NT2/D1 (cell line): ENCODE results near the gene INPP1.
"Not testable (repeated sequence)": the region's sequence is repeated elsewhere in the genome, so short reads cannot be mapped to it uniquely, and the experiment has no call there.

Experiments
- DNase-seq: peaks from one replicate; pipeline ENCODE4 v3.0.0-alpha.2; 2011; ENCODE audit warnings: low read depth, low spot score
- H3K27me3 ChIP-seq: 2 replicates; pipeline ENCODE4 v1.6.0; 2011; ENCODE audit warnings: mild to moderate bottlenecking; ENCODE audit not compliant: insufficient read length, insufficient read depth
- H3K36me3 ChIP-seq: 2 replicates; pipeline ENCODE4 v1.6.1; 2011; ENCODE audit warnings: mild to moderate bottlenecking, low read length, mixed read lengths; ENCODE audit not compliant: insufficient read depth, insufficient read length
- H3K4me1 ChIP-seq: 2 replicates; pipeline ENCODE4 v1.5.1; 2011; ENCODE audit not compliant: insufficient read depth, insufficient read length
- H3K4me3 ChIP-seq: 2 replicates; pipeline ENCODE4 v1.5.1; 2011; ENCODE audit warnings: low read depth; ENCODE audit not compliant: insufficient read length
- H3K9ac ChIP-seq: 2 replicates; pipeline ENCODE4 v1.6.0; 2011; ENCODE audit warnings: low read depth; ENCODE audit not compliant: insufficient read length
- H3K9me3 ChIP-seq: 2 replicates; pipeline ENCODE4 v1.5.1; 2011; ENCODE audit warnings: mild to moderate bottlenecking, low read length; ENCODE audit not compliant: insufficient read depth
- SUZ12 ChIP-seq: IDR thresholded peaks from 2 replicates; pipeline ENCODE4 v1.6.1; 2011; ENCODE audit not compliant: insufficient read length, insufficient read depth; ENCODE audit errors: extremely low read depth
- YY1 ChIP-seq: IDR thresholded peaks from 2 replicates; pipeline ENCODE4 v1.6.1; 2011; ENCODE audit not compliant: insufficient read length, insufficient read depth
- ZNF274 ChIP-seq: IDR thresholded peaks from 2 replicates; pipeline ENCODE4 v1.6.1; 2011; ENCODE audit warnings: mild to moderate bottlenecking, low read depth, low read length

The INPP1 gene

DNA sequence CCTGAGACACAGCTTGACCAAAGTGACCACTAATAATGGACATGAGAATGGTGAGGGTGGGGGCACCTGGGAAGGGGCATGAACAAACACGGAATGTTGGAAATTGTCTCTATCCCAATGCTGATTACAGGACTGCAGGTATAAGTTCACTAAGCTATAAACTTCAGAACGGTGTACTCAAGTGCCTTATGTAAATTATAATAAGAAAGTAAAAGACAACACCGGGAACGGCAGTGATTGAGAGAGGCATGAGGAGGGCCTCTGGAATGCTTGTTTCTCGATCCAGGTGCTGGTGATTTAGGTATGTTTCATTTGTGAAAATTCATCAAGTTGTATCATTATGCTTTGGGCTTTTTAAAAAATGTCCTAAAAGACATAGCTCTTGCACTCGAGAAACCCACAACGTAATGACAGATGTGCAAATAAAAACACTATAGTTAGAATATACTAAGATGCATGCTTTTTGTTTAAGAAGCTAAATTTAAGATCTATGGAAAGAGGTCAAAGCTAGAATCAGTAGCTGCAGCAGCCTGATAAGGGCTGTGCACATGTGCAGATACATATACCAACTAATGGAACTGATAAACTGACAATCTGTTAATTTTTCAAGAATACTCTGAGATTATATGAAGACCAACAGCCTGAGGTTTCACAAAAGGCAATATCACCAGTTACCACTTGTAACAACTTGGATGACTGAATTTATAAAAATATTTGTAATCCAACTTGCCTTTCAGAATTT is 31.3 kb upstream of the INPP1 start:
- H3K9me3 ChIP-seq = no peaks in the 10 kb centered on the region
- H3K4me3 ChIP-seq = no peak overlapping the region
- H3K27me3 ChIP-seq = no peaks in the 10 kb centered on the region
- DNase-seq = no peak
- no peak overlapping the region for H3K9ac ChIP-seq
- H3K4me1 ChIP-seq = no peaks in the 10 kb centered on the region
- TF ChIP-seq YY1 (no peak), SUZ12 (no peak), ZNF274 (no peak)
- H3K36me3 ChIP-seq = peaks cover 21% of the 10 kb centered on the region

DNA sequence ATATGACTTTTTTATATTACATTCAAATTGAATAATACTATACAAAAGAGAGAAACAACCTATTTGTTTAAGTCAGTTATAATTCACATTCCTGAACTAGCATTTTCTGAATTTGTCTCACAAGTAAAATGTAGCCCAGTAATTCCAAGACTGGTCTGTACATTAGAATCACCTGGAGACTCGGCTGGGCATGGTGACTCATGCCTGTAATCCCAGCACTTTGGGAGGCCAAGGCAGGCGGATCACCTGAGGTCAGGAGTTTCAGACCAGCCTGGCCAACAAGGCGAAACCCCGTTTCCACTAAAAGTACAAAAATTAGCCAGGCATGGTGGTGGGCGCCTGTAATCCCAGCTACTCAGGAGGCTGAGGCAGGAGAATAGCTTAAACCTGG is 30.8 kb upstream of the INPP1 start:
- not testable (repeated sequence) for H3K4me3 ChIP-seq, H3K9me3 ChIP-seq, H3K27me3 ChIP-seq, H3K9ac ChIP-seq, H3K4me1 ChIP-seq, DNase-seq
- peaks cover 21% of the 10 kb centered on the region for H3K36me3 ChIP-seq

- Histone ChIP-seq H3K27me3 (no peaks in the 10 kb centered on the region), H3K4me1 (no peaks in the 10 kb centered on the region), H3K9me3 (no peaks in the 10 kb centered on the region), H3K36me3 (peaks cover 11% of the 10 kb centered on the region), H3K4me3 (no peak overlapping the region), H3K9ac (no peak overlapping the region)
- no peak for TF ChIP-seq SUZ12
- TF ChIP-seq YY1 = no peak
- no peak for TF ChIP-seq ZNF274
- DNase-seq = no peak
Observed at GRCh38 chr2:190313880-190314279, 29.5 kb upstream of the INPP1 start.

GRCh38 chr2:190315273-190315672 is 28.1 kb upstream of the INPP1 start:
- Histone ChIP-seq H3K4me3 (no peak overlapping the region), H3K36me3 (peaks cover 3% of the 10 kb centered on the region), H3K27me3 (no peaks in the 10 kb centered on the region), H3K4me1 (no peaks in the 10 kb centered on the region), H3K9me3 (no peaks in the 10 kb centered on the region), H3K9ac (no peak overlapping the region)
- no peak for DNase-seq
- no peak for TF ChIP-seq ZNF274

DNA sequence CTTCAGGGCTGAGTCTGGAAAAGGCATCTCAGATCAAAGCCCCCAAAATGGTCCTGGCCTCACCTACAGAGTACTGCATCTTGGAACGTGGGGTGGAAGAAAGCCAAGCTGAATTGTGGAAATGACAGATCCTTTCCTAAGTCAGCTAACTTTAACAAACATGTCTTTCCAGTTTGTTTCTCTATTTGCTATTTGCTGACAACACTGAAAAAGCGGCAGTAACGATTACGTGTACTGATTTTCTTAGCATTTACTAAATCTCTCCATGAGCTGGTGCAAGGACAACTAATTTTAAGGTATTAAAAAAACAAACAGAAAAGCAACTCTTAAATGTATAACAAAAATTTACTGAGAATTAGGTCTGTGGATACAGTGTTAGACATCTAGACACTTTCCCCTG is 24.9 kb upstream of the INPP1 start:
- Histone ChIP-seq H3K9me3 (no peaks in the 10 kb centered on the region), H3K4me1 (no peaks in the 10 kb centered on the region), H3K27me3 (no peaks in the 10 kb centered on the region), H3K36me3 (no peaks in the 10 kb centered on the region), H3K9ac (peak overlapping the region; percentile 92), H3K4me3 (peak overlapping the region; percentile 76)
- TF ChIP-seq SUZ12 (no peak), YY1 (no peak), ZNF274 (no peak)
- DNase-seq = no peak

DNA sequence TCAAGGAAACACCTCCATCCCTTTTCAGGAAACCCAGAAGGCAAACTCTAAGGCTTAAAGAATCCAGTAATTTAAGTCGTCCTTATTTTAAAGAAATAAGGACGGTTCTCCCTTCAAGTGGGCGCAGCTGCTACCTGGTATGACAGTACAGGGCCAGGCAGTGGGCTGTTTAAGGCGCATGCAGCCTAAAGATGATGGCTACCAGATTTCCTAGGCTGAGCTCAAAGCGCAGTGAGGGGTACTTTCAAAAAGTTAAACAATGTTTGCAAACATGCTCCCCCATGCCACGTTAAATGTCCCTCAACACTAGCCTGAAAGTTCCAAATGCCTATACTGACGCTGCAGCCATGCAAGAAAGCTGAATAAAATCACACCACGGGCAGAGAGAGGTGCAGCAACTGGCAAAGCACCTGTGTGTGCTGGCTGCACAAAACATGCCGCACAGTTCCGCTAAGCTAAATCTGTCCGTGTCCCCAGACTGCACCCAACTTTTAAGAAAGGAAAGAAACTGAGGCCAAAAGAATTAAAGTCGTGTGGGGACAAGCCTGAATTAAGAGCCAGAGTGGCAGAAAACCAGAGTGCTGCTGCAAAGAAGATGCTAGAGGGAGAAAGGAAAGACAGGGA is 24.3 kb upstream of the INPP1 start:
- no peak for TF ChIP-seq ZNF274
- TF ChIP-seq YY1 = no peak
- no peak for TF ChIP-seq SUZ12
- Histone ChIP-seq H3K4me3 (peak overlapping the region; percentile 76), H3K4me1 (no peaks in the 10 kb centered on the region), H3K9me3 (no peaks in the 10 kb centered on the region), H3K36me3 (no peaks in the 10 kb centered on the region), H3K9ac (peak overlapping the region; percentile 92), H3K27me3 (no peaks in the 10 kb centered on the region)
- no peak for DNase-seq

- TF ChIP-seq YY1 = no peak
- TF ChIP-seq SUZ12 = no peak
- no peak for TF ChIP-seq ZNF274
- peak; percentile 96 for DNase-seq
- no peaks in the 10 kb centered on the region for H3K36me3 ChIP-seq
- no peaks in the 10 kb centered on the region for H3K4me1 ChIP-seq
- peak within 1 kb of the TSS; percentile 76 for H3K4me3 ChIP-seq
- H3K9me3 ChIP-seq = no peaks in the 10 kb centered on the region
- H3K9ac ChIP-seq = peak within 1 kb of the TSS; percentile 92
- no peaks in the 10 kb centered on the region for H3K27me3 ChIP-seq
Observed at GRCh38 chr2:190319555-190320498, 23.6 kb upstream of the INPP1 start, which contains the start of gene HIBCH. TSS of gene HIBCH (minus strand) at chr2:190319826. CDS start at chr2:190319750, 76 bp downstream.
